GM21381 (cell line): ENCODE data around the gene SCN5A.

Experiments used
- ATAC-seq: cut with Tn5 transposase; IDR thresholded peaks from one replicate; pipeline ENCODE4 v1.9.1; 2021; ENCODE audit warnings: mild to moderate bottlenecking, moderate library complexity; ENCODE audit not compliant: unreplicated experiment

SCN5A gene

DNA sequence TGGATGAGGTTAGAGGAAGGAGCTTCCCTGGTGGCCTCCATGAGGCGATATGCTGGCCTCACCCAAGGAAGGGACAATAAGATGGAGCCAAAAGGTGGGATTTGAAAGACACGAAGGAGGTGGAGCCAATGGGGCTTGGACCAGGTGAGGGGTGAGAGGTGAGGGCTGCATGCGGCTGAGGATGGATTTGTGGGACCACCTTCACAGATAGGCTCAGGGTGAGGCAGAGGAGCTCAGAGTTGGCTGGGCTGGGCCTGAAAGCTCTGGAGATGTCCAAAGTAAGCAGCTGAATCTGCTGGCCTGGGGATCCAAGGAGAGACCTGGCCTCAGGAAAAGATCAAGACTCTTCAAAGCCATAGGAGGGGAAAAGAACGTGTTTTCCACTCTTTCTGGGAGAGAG, 103.5 kb downstream of the SCN5A start:
- no peak for ATAC-seq

DNA sequence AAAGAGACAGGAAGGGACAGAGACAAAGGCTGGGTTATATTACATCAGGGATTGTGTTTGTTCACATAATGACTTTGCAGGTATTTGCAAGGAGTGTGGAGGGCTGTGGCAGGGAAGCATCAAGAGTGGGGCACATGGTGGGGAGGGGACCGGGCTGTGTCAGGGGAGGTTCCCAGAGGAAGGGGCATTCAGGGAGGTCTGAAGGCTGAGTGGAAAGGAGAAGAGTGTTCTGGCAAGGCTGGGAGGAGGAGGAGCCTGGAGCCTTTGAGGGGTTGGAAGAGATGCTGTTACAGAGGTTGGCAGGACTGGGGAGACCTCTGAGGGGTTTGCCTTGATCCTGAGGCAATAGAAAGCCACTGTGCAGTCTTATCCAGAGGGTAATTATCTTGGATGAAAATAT, 103.9 kb downstream of the SCN5A start:
- no peak for ATAC-seq

- no peak for ATAC-seq
Measured at GRCh38 chr3:38544926-38545325, 104.6 kb downstream of the SCN5A start.

GRCh38 chr3:38543586-38543985, 105.9 kb downstream of the SCN5A start:
- no peak for ATAC-seq

GRCh38 chr3:38542401-38543298, 106.8 kb downstream of the SCN5A start:
- ATAC-seq, result no peak

- no peak for ATAC-seq
Measured at GRCh38 chr3:38541806-38542205, 107.7 kb downstream of the SCN5A start.

- ATAC-seq, result no peak
Measured at GRCh38 chr3:38538773-38539353, 110.6 kb downstream of the SCN5A start.

DNA sequence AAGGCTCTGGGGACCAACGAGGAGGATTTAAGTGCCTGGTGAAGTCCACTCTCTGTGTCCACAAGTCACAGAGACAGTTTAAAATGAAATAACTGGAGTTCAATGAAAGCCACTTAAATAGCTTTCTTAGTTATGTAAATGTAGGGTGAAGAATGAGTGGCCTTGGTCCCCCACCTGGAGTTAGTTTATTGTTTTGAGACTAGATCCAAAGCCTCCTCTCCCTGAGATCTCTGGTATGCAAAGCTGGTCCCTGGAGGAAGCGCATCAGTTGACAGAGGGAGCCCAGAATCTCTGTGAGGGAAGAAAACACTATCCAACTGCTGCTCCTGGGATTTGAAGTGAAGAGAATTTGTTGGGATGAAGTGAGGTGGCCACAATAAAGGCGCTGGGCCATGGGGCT, 112.8 kb downstream of the SCN5A start:
- ATAC-seq, result no peak

GRCh38 chr3:38534604-38535003, 114.9 kb downstream of the SCN5A start:
- no peak for ATAC-seq

- no peak for ATAC-seq
Measured at GRCh38 chr3:38534180-38534579, 115.3 kb downstream of the SCN5A start.

- no peak for ATAC-seq
Measured at GRCh38 chr3:38533285-38533976, 116.1 kb downstream of the SCN5A start.

- ATAC-seq, result no peak
Measured at GRCh38 chr3:38532529-38532928, 117.0 kb downstream of the SCN5A start.

DNA sequence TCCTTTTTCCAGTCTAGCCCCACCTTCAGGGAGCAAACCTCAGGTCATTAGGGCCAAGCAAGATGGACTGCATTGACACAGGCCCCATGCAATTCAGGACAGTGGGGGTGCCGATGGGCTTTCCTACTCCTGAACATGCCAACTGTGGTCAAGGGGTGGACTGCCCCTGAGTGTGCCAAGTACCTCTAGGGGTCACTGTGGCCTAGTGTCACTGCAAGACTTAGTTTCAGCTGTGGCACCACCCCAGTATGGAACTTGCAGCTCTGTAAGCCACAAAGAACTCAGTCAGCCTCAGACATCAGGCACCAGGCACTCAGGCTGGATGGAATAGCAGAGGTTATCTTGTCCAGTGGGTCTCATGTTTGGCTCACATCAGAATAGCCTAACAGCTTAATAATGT, 121.0 kb downstream of the SCN5A start:
- ATAC-seq, result no peak

DNA sequence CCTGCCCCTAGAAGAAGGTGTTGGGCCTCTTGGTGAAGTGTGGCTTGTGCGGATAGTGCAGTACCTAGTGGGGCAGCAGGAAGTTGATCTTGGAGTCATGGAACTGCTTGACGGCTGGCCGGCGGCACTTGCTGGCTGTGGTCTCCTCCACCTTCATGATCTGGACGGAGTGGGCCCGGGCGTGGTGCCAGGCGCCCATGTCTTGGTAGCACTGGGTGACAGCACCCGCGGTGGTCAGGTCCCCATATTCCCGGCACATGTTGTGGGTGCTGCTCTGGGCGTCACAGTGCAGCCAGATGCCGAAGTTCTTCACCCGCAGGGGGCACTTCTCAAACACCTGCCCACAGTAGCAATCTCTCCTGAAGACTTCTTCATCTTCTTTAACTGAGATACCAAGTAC, 122.7 kb downstream of the SCN5A start:
- ATAC-seq, result no peak

- no peak for ATAC-seq
Measured at GRCh38 chr3:38524141-38524739, 125.2 kb downstream of the SCN5A start.

DNA sequence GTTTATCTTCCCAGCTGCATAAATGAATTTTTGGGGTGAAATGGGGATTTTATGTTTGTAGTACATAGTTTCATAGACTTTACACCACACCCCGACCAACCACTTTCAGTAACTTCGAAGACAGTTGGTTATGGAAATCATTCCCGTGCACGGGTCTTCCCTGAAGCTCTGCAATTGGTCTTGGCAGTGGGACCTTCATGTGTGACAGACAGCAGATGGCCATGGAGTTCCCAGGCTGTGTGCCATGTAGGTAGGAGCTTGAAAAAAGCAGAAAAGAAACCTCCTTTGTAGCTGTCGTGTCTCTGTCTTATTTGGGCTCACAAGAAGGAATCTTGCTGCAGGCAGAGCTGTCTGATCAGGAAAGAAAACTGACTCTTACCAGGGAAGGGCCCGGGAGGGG, 127.5 kb downstream of the SCN5A start:
- ATAC-seq, result no peak

- no peak for ATAC-seq
Measured at GRCh38 chr3:38521391-38521987, 128.0 kb downstream of the SCN5A start.

DNA sequence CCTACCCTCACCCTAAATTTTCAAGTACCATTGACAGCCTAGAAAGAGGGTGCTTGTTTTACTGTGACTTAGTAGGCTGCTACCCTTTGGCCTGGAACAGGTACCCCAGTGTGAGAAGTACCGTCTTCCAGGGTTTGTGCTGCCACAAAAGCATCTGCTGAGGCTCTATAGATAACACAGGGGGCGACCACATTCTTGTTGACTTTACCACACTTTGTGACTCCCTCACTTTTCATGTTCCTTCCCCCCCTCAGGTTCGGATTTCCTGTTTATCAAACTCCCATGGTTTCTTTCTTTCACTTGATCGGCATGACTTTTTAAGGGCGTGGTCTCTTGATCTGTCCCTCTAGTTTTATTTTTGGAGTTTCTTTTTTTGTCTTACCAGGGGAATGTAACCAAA, 129.8 kb downstream of the SCN5A start:
- no peak for ATAC-seq

DNA sequence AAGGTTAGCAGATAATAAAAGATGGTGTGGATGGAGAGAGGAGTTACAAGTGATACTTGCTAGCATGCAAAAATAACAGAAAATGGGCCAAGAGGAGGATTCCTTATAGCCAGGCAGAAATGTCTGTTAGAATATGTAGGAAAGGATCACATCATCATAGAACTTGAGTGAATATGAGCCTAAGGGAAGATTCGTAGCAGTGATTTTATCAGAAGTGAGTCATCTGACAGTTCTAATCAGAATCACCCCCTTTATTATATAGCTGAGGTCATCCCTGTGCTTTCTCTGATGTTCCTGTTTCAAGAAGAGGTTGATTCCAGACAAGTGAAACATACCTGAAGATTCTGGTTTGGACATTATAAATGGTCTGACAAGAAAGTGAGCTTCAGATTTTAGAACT, 130.5 kb downstream of the SCN5A start:
- no peak for ATAC-seq

GRCh38 chr3:38516669-38517068, 132.8 kb downstream of the SCN5A start:
- ATAC-seq, result no peak

DNA sequence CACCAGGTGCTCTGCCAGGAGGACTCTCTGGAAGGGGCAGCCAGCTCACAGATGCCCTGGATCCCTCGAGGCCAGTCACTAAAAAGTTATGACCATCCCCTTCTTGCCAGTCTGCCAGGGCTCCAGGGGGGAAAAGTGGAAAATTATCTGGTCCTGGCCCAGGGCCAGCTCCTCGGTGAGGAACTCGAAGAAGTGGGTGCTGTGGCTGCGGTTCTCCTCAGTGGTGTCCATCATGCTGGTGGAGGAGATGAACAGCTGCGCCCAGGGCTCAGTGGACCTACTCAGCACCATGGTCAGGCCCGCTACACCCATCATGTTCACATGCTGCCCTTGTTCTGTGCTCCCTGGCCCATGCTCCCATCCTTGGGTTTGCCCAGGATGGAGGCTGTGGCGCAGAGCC, 134.1 kb downstream of the SCN5A start:
- no peak for ATAC-seq
